Hematopoietic multipotent progenitor cell treated with erythropoietin and hydrocortisone succinate and interleukin-3 and kit ligand, for 17 days (in vitro differentiated cells): Measurements from ENCODE around the gene PLCH1.

Experiments used
- DNase-seq: peaks from one replicate; pipeline ENCODE4 v3.0.0-alpha.2; 2015; ENCODE audit warnings: low spot score

Gene PLCH1

DNA sequence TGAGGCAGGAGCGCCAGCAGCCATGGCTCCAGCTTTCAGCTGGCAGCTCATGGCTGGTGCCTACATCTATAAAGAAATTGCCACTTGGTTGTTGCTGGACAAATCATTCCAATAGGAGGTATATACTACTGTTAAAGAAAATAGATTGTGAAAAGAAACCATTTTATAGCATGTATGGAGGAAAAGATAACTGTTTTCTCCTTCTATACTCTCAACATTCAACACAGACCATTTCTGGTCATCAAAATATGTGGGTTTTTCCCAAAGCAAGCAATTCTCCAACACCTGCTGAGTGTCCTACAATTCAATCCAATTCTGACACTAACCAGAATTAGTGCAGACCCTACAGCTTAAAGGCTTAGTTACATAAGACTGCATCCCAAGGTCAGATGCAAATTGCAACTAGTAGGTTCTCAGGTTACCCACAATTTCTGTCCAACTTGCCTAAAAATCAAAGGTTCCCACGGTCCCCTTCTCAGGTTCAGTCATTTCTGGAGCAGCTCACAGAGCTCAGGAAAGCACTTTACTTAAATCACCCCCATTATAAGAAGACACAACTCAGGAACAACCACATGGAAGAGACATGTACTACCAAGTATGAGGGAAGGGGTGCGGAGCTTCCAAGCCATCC, 409.0 kb downstream of the PLCH1 start:
- no peak for DNase-seq

DNA sequence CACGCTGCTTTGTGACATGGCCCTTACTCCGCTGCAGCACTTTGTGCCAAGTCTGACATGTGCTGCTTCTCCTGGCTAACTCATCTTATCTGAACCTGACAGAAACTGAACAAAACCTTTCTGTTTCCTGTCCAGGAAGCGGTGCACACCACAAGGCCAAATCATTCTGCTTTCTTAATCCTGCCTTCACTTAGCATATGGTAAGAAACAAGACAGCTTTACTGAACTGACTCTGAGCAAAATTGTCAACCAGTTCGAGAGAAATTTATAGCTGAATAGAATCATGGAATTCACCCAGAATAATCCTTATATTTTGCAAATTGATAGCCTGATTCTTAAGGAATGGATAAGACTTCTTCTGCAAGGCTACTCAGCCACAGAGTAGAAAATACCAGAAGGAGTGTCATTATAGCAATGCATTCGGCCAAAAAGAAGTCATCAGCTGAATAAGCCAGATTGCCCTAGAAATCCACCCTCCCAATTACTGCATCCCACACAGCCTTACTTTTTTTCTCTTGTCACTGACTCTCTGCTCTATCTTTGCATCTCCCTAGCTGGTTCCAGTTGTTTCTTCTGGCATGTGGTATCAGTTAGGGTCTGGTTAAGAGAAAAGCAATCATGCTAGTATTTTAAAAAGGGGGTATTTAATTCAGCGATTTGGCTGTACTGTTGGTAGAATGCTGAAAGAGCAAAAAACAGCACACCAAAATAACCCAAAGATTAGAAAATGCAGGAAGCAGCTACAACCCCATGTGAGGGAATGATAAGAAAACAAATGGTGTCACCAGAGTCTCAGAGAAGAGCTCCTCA, 409.8 kb downstream of the PLCH1 start:
- peak; percentile 9 for DNase-seq

GRCh38 chr3:155334215-155334913, 410.5 kb downstream of the PLCH1 start:
- DNase-seq: no peak

DNA sequence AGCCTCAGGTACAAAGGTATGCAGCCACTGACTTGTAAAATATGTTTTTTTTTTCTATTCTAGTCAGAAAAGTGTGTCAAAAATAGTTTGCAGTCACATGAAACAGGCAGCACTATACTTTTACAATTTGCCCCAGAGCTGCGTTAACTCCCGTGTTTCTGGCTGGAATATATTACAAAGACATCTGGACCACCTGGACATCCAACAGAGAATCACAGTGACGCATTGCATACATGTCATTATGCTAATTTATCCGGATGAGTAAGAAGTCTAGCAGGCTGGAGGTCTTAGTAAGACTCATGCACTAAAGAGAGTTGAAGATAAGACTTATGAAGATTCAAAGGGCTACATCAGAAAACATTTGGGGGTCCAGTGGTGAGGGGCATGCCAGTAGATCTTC, 412.2 kb downstream of the PLCH1 start:
- DNase-seq: no peak

GRCh38 chr3:155331078-155331477, 413.8 kb downstream of the PLCH1 start:
- no peak for DNase-seq

- no peak for DNase-seq
Observed at GRCh38 chr3:155330370-155330769, 414.5 kb downstream of the PLCH1 start.

DNA sequence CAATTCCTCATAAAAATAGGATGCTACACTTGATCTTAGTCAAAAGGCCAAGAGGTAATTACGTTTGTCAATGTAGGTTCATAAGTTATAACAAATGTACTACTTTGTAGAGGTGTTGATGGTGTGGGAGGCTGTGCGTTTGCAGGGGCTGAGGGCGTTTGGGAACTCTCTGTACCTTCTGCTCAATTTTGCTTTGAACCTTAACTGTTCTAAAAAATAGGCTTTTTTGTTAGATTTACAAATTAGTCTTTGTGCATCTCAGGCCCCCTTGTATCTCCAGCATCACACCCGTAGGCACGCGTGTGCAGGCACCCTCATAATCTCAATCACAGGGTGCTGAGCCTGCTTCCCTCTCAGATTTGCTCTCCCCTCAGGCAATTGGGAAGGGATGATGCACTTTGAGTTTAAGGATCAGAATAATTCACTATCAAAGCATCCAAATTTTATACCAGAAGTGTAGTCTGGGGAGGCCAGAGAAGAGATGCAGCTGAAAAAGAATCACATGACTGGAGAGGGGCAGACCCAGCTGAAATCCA, 415.3 kb downstream of the PLCH1 start:
- no peak for DNase-seq

DNA sequence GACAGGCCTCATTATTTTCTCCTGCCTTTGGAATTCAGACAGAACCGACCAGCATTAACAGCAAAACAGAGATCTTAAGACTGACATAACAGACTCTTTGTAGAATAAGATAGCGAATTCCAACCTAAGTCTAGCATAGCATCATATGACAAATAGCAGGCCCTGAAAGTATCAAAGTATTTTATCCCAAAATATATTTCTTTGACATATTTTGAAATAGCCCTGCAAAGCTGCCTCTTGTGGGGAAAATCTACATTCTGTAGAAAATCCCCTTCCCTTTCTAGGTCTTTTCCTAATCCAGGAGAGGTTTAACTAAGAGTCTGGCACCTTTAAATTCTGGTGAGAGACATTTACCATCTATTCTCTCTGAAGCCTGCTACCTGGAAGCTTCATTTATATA, 417.0 kb downstream of the PLCH1 start:
- no peak for DNase-seq

- no peak for DNase-seq
Observed at GRCh38 chr3:155327430-155327829, 417.4 kb downstream of the PLCH1 start.

GRCh38 chr3:155326901-155327300, 418.0 kb downstream of the PLCH1 start:
- DNase-seq: no peak

DNA sequence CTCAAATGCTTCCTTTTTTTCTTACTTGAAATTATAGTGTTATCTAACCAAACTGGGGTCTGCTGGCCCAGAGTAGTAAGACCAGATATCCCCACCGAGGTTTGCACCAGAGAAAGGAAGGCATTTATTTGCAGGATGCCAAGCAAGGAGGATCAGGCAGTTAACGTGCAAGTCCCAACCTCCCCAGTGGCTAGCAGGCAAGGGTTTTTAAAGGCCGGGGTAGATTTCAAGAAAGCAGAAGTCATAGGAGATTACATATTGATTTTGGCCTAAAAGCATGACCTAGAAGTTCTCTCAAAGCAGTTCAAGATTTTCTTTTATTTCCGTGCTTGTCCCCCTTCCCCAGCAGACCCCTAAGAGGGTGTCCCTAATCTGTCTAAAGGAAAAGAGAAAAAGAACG, 418.6 kb downstream of the PLCH1 start:
- no peak for DNase-seq
